GM18520 (cell line): ENCODE measurements around the gene CRACDL.

Experiments
- ATAC-seq: cut with Tn5 transposase; IDR thresholded peaks from one replicate; pipeline ENCODE4 v1.9.1; 2021; ENCODE audit not compliant: unreplicated experiment

The CRACDL gene

DNA sequence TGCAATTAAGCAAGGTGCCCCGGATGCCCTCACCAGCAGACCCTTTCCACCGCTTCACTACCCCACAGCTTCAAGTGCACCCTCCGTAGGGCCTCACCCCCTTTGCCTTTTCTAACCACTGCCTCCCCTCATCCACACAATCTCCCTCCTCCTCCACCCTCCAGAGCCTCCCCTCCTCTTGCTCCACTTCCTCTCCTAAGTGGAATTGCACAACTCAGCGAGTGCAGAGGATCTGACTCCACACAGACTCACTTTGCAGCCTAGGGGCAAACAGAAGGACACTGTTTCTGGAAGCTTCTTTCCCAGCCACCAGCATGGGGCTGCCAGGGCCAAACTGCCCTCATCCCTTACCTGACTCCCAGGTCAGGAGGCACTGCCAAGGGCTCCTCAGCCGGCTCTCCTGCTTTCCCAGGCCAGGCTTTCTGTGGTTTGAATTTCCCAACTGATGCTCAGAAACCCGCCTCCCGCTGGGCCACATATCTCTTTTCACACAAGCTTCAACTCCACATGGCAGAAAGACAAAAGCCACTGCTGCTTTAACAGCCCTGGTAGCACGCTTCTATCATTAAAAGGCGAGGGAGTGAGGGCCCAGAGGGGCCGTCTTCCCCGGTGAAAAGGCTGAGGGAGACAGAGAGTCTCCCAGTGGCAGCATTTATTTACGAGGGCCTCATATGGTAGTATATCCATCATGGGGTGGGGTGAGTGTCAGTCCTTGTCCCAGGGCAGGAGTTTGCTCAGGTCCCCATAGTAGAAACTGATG, 130.4 kb downstream of the CRACDL start:
- no peak for ATAC-seq

DNA sequence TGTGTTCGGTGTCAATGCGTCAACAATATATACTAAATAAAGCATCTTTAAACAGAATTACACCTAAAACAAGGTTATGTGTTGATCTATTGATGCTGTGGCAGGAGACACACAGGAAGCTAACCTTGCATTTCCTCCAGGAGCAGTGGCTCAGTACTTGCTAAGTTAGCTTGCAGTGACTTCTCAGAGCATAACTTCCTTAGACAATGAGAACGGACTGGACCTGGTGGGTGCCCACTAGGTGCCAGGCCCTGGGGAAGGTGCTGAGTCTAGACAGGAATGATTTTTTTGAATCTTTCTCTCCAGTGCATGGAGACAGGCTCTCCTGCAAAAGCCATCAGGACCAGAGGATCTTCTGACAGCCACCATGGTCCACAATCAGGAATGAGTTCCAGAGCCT, 131.3 kb downstream of the CRACDL start:
- no peak for ATAC-seq

DNA sequence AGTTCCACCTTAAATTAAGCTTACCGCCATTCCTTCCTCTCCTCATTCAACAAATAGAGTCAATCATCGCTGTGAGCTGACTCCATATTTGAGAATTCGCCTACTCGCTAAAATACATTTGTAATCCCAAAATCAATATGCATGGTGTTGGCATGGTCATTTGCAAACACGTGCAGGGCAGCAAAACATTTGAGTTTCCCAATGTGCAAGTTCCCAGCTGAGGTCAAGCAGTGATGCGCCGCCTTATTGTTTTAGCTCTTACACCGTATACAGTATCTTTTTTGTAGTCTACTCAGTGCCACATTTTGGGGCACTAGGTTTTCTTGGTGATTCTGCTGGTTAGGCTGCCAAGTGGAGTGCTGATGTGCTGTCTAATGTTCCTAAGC, 131.8 kb downstream of the CRACDL start:
- ATAC-seq: no peak

DNA sequence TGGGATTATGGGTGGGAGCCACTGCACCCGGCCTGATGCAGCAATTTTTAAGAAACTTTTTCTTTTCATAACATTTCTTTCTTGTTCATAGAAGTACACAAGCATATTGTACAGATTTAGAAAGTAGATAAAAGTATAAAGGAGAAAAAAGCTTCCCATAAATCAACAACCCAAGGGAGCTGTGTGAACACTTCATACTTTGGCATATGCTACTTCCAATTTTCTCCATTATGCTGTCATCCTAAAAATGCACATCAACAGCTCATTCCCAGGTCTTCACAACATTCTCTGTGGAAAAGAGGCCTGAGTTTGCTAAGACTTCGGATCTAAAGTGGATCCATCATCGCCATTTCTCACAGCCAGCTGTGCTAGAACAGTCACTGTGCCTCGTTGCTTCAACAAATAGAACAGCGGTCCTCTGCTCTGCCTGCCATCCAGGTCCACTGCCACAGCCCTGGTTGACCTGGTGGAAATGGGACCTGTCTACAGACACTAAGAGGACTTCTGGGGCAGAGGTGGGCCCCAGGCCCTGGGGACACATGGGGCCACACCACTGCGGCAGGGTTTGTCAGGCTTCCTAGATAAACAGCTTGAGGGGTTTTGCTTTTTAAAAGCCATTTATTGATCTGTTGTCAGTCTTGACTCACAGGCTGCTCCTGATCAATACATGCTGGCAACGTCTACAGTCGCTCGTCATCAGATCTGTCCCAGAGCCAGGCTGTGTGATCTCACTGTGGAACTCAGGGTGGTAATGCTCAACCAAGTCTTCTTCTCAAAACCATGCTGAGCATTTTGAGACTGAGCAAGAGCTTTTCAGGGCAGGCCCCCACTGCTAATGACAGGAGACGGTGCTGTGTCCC, 132.4 kb downstream of the CRACDL start:
- no peak for ATAC-seq

DNA sequence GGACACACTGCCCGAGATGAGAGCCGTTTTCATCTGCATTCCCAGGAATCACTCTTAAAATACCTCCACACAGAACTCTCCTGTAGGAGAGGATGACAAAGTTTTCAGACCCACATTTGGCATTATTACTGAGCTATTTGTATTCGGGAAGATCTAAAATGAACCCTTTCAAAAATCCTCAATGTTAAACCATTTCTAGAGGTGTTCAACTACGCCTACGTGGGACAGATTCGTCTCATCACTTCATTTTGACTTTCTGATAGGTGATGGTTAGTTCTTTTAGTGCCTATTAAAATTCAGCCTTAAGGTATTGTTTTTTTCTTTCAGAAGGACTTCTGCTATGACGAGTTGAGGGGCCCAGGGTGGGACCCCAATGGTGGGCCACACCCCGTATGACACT, 133.7 kb downstream of the CRACDL start:
- no peak for ATAC-seq

DNA sequence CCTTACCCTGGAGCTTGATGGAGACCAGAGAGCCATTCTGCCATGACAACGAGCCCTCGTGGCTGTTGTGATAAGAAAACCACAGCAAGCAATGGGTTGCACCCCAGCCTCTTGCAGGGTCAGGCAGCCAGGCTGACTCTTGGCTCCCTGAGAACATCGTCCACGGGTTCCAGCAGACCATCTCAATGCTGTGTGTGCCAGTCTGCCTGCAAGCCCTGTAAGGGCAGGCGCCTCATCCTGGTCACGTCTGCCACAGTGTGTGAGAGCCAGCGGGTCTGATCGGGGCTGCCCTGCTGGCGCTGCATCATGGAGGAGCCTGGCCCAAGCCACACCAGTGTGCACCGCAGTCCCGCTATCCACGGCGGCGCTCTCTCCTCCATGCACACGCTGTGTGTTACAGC, 134.1 kb downstream of the CRACDL start:
- ATAC-seq: no peak

DNA sequence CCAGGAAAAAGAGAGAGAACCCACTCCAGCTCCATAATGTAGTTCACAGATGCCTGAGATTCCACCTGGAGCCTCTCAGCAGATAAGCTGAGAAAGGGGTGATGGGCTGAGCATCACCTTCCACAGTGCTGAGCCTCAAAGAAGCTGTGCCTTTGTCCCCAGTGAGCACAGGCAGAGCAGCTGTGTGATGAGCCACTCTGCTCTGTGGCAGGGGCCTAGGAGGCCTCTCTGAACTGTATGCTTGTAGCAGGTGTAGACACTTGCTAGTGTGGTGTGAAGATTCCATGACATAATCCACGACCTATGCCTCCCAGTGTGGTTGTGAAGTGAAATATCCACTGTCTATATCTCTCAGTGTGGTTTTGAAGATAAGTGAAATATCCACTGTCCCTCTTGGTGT, 134.7 kb downstream of the CRACDL start:
- ATAC-seq: no peak

DNA sequence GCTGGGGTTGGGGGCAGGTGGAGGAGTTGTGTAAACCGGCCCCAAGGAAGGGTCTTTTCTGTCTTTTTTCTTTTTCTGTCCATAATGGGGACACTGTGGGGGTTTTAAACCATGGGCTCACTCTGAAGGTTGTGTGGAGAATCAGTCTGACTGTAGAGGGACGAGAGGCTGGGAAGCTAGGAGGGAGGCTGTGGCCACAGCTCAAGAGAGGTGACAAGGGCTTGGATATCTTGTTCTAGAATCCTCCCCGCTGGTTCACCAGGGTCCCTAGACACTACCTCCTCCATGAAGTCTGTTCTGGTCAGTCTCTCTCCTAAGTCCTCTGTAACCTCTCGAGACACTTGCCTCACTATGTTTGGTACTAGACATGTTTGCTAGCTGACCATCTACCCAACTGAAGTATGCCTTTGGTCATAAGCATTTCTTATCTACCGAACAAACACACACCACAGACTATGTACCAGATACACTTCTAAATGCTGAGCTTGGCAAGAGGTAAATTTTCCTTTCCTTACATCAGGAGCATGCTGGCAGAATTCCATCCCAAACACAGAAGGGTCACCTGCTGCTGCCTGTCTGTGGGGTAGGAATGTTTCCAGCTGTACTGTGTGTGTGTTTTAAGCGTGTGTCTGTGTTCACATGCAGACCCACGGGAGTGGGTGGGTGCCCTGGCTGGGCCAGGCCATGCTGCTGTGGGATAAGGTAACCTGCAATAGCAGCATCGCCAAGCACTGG, 135.5 kb downstream of the CRACDL start:
- ATAC-seq: no peak

DNA sequence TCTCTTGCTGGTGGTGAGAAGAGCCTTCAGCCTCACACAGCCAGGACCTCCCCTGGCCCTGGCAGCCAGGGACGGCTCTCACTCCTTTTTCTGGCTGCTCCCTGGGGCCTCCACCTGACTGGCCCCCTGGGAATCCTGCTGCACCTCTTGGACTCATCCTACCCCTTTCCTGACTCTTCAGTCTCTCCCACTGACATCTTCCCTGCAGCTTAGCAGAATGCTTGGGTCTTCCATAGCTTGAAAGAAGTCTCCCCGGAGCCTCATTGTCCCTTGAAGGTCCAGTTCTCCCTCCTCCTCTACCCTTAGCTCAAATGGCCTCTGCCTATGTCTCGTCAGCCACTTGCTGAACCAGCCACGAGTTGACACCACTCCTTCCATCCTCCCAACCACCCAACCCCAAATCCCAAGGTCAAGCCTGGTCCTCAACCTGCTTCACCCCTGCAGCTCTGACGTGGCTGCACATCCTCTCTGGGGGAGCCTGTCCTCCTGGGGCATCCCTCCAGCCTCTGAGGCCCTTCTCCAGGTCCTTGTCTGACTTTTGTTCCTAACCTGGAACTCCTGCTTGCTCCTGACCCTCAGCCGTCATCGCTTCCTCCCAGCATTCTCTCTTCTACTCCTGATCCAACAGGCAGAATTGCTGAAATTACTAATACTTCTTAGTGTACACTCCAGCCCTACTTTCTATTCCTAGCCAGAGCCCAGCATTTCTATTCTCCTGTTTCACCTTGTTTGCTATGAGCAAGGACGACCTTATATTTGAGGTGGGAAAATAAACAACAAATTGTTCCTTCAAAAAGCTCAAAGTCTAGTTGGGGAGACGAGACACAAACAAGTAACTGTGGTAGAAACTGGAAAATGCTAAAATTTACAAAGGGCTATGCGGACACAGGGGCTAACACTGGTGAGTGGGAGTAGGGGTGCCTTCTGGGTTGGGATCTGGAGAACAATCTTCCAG, 136.4 kb downstream of the CRACDL start:
- no peak for ATAC-seq

DNA sequence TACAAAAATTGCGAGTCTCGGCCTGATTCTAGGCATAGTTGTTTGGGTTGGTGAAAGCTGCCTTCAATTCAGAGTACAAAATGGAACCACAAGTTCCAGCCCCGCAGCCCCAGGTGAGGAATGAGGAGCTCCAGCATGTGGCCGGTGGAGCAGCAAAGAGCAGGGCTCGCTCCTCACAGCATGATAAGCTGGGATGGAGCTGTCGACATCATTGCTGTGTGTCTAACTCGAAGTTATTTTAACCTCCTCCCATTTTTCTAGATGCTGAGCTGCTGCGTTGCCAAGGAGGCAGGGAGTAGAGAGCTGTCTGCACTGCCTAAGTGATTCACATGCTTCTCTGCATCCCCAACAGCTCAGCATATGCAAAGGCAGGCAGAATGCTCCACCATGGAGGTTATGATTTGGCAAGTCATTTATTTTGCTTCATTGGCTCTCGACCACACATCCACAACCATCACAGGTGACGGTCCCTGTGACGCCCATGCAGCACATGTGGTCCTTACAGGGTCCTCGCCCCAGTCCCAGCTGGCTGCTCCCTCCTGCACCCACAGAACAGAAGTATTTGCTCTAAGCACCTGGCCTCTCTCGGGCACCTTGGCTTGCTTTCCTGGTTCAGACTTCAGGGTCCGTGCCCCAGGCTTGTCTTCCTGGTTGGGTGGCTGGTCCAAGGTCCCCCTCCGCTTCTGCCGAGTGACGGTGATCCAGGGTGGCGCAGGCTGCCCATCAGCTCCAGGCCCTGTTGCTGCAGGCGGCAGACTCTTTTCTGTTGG, 139.1 kb downstream of the CRACDL start:
- no peak for ATAC-seq

DNA sequence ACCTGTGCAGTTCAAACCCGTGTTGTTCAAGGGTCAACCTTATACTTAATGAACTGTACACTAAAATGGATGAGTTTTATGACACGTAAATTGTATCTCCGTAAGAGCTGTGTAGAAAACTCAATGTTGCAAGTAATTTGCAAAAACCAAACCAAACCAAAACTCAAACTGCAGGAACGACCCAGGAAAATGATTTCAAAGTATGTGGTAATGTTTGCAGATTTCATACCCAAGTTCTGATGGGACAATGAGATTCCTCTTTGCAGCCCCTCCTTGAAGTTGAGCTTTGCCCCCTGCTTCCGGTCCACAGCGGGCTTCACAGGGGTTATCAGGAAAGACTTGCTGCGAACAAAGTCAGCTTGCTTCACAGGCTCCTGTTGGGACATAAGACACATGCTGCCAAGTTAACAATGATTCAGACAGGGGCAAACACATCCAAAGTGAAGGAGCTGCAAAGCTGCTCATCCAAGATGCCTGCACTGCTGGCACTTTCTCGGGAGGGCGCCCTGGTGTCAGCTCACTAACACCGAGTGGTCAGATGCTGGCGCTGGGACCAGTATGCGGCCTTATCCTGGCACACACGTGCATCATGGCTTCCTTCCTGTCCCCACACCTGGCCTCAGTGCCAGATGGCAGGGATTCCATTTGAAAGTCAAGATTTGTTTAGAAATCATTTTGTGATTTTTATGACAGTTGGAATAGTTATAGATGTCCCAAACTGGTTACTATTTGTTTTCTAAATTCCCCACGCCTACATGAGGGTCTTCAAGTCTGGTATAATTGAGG, 139.9 kb downstream of the CRACDL start:
- no peak for ATAC-seq

DNA sequence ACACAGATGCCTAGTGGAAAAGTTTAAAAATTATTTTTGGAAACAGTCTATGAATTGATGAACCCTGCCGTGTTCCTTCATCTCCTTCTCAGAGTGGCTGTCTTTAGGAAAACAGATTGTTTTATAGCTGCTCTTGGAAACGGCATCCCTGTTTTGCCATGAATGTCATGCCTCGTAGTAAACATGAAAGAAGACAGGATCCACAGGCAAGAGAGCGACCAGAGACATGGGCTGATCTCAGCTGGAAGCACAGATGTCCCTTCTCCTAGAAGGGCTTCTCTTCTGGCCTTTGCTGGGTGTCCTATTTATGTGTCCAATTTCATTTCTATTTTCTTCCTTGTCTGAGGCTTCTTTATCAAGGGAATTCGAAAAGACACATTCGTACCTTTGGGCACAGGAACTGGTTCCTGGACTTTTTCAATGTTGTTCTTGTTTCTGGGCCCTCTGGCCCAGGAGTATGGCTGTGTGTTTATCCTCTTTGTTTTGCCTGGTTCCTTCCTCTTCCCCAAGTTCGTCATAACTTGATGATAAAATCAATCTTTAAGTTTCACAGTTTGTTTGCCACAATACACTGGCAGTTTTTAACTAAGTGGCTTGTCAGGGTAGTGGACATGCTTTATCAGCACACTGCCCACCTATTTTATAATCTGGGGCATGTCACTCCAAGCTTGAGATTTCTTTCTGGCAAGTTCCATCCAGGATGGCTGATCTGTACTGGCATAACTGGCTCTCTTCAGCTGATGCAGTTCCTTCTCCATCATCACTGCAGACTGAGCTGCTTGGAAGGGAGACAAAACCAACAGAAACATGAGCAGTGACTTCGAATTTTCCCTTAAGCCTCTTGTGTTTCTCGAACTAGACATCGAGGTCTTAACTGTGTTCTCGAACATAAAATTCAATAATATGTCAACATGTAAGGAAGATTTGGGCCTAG, 141.9 kb downstream of the CRACDL start:
- ATAC-seq: no peak

DNA sequence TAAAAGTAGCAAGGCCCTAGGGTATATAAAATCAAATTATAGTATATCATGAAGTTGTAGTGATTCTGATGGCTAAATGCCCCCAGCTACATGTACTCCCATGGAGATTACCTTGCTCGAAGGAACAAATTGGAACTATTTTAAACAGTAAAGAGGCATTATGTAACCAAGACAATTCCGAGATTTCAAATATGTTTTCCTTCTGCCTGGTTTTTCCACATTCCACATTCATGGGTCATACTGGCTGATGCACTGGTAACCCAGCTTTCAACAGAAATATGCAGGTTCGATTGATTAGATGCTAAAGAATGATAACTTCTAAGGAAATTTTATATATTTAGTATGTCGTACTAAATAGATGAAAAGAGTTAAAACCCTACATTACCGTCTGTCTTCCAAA, 142.8 kb downstream of the CRACDL start:
- ATAC-seq: no peak

DNA sequence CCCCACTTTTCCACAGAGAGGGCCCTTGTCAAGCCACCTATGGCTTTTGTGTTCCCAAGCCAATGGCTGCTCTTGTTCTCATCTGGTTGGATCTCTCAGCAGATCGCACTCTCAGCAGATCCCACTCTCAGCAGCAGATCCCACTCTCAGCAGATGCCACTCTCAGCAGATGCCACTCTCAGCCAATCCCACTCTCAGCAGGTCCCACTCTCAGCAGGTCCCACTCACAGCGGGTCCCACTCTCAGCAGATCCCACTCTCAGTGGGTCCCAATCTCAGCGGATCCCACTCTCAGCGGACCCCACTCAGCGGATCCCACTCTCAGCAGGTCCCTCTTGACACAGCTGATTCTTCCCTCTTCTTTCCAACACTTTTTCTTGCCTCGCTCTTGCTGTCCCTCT, 145.8 kb downstream of the CRACDL start:
- ATAC-seq: no peak

DNA sequence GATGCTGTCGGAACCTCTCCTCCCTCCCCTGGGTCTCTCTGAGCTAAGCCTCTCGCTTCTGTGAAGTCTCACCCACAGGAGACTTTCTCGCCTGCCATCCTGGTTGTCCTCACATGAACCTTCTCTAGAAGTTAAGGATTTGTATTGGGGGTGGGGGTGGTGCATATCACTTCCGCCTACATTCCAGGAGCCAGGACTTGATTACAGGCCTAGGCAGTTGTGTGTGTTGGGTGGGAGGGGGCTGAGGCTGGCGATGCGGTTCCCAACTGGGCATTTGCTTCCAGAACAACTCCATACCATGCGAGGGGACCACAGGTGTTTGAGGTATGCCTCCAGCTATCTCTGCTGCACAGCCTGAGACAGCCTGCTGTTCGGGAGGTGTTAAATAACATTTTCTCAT, 148.3 kb downstream of the CRACDL start:
- ATAC-seq: no peak

DNA sequence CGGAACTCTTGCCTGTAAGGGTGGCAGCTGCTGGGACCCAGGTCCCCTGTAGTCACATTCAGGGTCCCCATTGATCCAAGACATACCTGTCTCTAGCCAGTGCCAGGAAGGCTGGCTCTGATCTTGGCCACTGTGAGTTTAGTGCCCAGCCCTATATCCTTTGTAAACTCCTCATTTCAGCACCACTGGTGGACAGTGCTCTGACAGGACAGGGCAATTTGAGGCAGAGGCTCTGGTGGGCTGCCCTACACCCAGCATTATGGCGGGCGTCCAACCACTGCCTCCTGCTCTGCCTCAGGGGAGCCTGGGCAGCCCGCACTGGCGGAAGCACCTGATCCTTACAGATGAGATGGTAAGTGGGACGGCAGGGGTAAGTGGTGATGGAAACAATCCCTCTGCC, 149.8 kb downstream of the CRACDL start:
- ATAC-seq: no peak

DNA sequence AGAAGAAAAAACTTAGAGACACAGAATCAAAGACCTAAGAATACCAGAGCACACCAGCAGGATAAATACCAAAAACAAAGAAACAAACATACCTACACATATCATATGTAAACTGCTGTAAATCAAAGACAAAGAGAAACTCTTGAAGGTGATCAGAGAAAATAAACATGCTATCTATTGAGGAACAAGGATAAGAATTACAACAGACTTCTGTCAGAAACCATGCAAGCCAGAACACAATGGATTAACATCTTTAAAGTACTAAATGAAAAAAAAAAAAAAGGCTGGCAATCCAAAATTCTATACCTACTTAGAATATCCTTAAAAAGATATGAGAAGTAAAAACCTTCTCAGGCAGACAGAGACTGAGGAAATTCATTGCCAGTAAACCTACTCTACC, 153.5 kb downstream of the CRACDL start:
- ATAC-seq: no peak

DNA sequence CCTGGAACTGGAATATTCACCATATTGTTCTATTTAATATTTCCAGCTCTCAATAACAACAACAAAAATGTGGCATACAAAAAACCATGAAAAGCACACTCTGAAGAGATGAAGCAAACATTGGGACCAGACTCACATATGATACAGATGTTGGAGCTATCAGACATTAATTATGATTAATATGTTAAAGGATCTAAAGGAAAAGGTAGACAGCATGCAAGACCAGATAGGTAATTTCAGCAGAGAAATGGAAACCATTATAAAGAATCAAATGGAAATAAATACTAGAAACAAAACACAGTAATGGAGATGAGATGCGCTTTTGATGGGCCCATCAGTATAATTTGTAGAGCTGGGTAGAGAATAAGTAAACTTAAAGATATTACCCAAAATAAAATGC, 154.2 kb downstream of the CRACDL start:
- no peak for ATAC-seq
